K562 (cell line): ENCODE data around the gene CACNA2D2. TPM values are rescaled to one million over a fixed set of nuclear protein-coding genes. Genes with fewer than 3 reads are reported as not detected.

ENCODE experiments used
- ATAC-seq: fragments of 200-7000 bp; cut with Tn5 transposase; 3 replicates; pipeline ENCODE4 v1.9.1; 2020; ENCODE audit warnings: moderate library complexity
- BruUV-seq: library from RNA; stranded (reverse); fragments of 400-500 nt; replicated peaks from 2 replicates; lab custom pipeline; 2021; lab: Mats Ljungman, UMichigan
- CTCF ChIA-PET: fragments of 300-600 bp; formaldehyde crosslinking; extraction: SDS; loops from one replicate; lab custom pipeline; 2021; ENCODE audit warnings: low intra/inter-chr PET ratio; lab: Yijun Ruan, JAX
- POLR2A ChIA-PET: fragments of 300-600, 350-650 bp; sonication (Branson Sonifier 250); formaldehyde crosslinking; extraction: SDS; loops from one replicate; lab custom pipeline; 2021; ENCODE audit warnings: antibody characterized with exemption, inconsistent platforms; lab: Yijun Ruan, JAX
- DNase-seq, 4 experiments: peaks; one replicate each; pipeline versions ENCODE4 v3.0.0 to v3.0.0-alpha.2; 2011 to 2018; ENCODE audit warnings: low spot score in 3 of 4, mixed read lengths in 3 of 4; ENCODE audit errors: extremely low read depth in 1 of 4
- FAIRE-seq: peaks from 2 replicates; lab custom pipeline; 2011; peaks lifted over from hg19 to GRCh38; lab: Jason Lieb, UNC
- H2AFZ ChIP-seq: 2 replicates; pipeline ENCODE4 v1.6.0; 2011; ENCODE audit warnings: low read depth, low read length, control low read depth, inconsistent platforms
- H3K27ac ChIP-seq: fragments of 200-600 bp; 3 replicates; pipeline ENCODE4 v1.8.0; 2011; ENCODE audit warnings: low read depth, mild to moderate bottlenecking, control low read depth, inconsistent platforms, low read length, moderate library complexity, mixed read lengths; ENCODE audit errors: extremely low read depth
- H3K27me3 ChIP-seq, 2 experiments: fragments of 300-600 bp in 1 of 2; 2 replicates in 1 of 2; 3 replicates in 1 of 2; pipeline versions ENCODE4 v1.6.0 to v1.8.0; 2011; ENCODE audit warnings: inconsistent platforms in 2 of 2, low read length in 2 of 2, mild to moderate bottlenecking in 1 of 2, mixed read lengths in 1 of 2, moderate library complexity in 1 of 2; ENCODE audit not compliant: control insufficient read depth in 2 of 2, insufficient read depth in 2 of 2
- H3K36me3 ChIP-seq: fragments of 300-600 bp; 3 replicates; pipeline ENCODE4 v1.8.0; 2011; ENCODE audit warnings: mild to moderate bottlenecking, low read length, inconsistent platforms; ENCODE audit not compliant: control insufficient read depth, insufficient read depth
- H3K4me1 ChIP-seq, 2 experiments: fragments of 200-600 bp in 1 of 2; replicated peaks in 1 of 2; 2 replicates in 1 of 2; 3 replicates in 1 of 2; pipeline versions ENCODE4 v1.5.1 to v1.8.0; 2011; ENCODE audit warnings: inconsistent platforms in 2 of 2, low read length in 2 of 2, mild to moderate bottlenecking in 1 of 2, mixed read lengths in 1 of 2, moderate library complexity in 1 of 2; ENCODE audit not compliant: control insufficient read depth in 2 of 2, insufficient read depth in 2 of 2
- H3K4me2 ChIP-seq: 2 replicates; pipeline ENCODE4 v1.6.1; 2011; ENCODE audit warnings: low read length, control low read depth, inconsistent platforms, mixed read lengths; ENCODE audit not compliant: insufficient read depth
- H3K4me3 ChIP-seq: fragments of 200-600 bp; sonication (generic), shearing (Covaris generic); 2 replicates; pipeline ENCODE4 v1.5.1; 2016; ENCODE audit warnings: control low read depth, inconsistent platforms
- H3K79me2 ChIP-seq: fragments of 200-600 bp; 3 replicates; pipeline ENCODE4 v1.8.0; 2011; ENCODE audit warnings: low read length, inconsistent platforms; ENCODE audit not compliant: control insufficient read depth, insufficient read depth
- H3K9ac ChIP-seq, 2 experiments: 2 replicates each; pipeline versions ENCODE4 v1.6.0 to v1.6.1; 2011; ENCODE audit warnings: low read depth in 2 of 2, low read length in 2 of 2, control low read depth in 1 of 2, inconsistent platforms in 1 of 2, mild to moderate bottlenecking in 1 of 2, mixed read lengths in 1 of 2; ENCODE audit not compliant: insufficient read depth in 1 of 2
- H3K9me1 ChIP-seq: one replicate; pipeline ENCODE4 v1.6.0; 2011; ENCODE audit warnings: inconsistent platforms, mild to moderate bottlenecking, low read length, moderate library complexity; ENCODE audit not compliant: control insufficient read depth, insufficient read depth
- H3K9me3 ChIP-seq: replicated peaks from 2 replicates; pipeline ENCODE4 v1.5.1; 2011; ENCODE audit warnings: low read depth, low read length, inconsistent platforms; ENCODE audit not compliant: control insufficient read depth, insufficient read depth
- H4K20me1 ChIP-seq: replicated peaks from 2 replicates; pipeline ENCODE4 v1.6.1; 2011; ENCODE audit warnings: low read length, inconsistent platforms, mixed read lengths; ENCODE audit not compliant: control insufficient read depth, insufficient read depth
- BRD4 ChIP-seq: fragments of 200-600 bp; sonication (generic); IDR thresholded peaks from 2 replicates; pipeline ENCODE4 v1.6.1; 2017; ENCODE audit warnings: inconsistent platforms
- DIDO1 ChIP-seq: fragments of 450-650 bp; IDR thresholded peaks from 2 replicates; pipeline ENCODE4 v1.6.1; 2016; ENCODE audit warnings: low read depth, missing biosample characterization, missing genetic modification characterization
- E2F4 ChIP-seq: sonication (generic); formaldehyde crosslinking; IDR thresholded peaks from 2 replicates; pipeline ENCODE4 v1.8.0; 2022; ENCODE audit warnings: mild to moderate bottlenecking, low read depth, missing genetic modification reagents
- ELF4 ChIP-seq: fragments of 450-650 bp; formaldehyde crosslinking; IDR thresholded peaks from 2 replicates; pipeline ENCODE4 v1.4.0; 2022; ENCODE audit warnings: missing genetic modification characterization
- EP300 ChIP-seq: IDR thresholded peaks from 2 replicates; pipeline ENCODE4 v1.6.1; 2012; ENCODE audit warnings: low read length, improper control_type of control experiment
- GATAD2B ChIP-seq: fragments of 450-650 bp; IDR thresholded peaks from 2 replicates; pipeline ENCODE4 v1.6.1; 2017; ENCODE audit warnings: mild to moderate bottlenecking, borderline replicate concordance
- HDAC8 ChIP-seq: fragments of 450-650 bp; IDR thresholded peaks from 2 replicates; pipeline ENCODE4 v1.6.1; 2016; ENCODE audit warnings: mild to moderate bottlenecking, missing genetic modification characterization, moderate library complexity, missing compliant biosample characterization
- KHSRP ChIP-seq: fragments of 450-650 bp; IDR thresholded peaks from 2 replicates; pipeline ENCODE4 v1.6.1; 2017
- MED1 ChIP-seq: sonication (generic); formaldehyde crosslinking; IDR thresholded peaks from 2 replicates; pipeline ENCODE4 v1.8.1; 2023; ENCODE audit warnings: missing genetic modification reagents, borderline replicate concordance
- RBBP5 ChIP-seq: fragments of 200-600 bp; sonication (generic); IDR thresholded peaks from 2 replicates; pipeline ENCODE4 v1.6.1; 2012; ENCODE audit warnings: borderline replicate concordance, mild to moderate bottlenecking, low read length, control low read depth, inconsistent platforms; ENCODE audit not compliant: insufficient read depth, poor library complexity, severe bottlenecking
- TCF3 ChIP-seq: sonication (generic); formaldehyde crosslinking; IDR thresholded peaks from 2 replicates; pipeline ENCODE4 v1.4.0; 2020; ENCODE audit warnings: mild to moderate bottlenecking, missing genetic modification reagents
- TFE3 ChIP-seq: fragments of 450-650 bp; formaldehyde crosslinking; IDR thresholded peaks from 2 replicates; pipeline ENCODE4 v1.4.0; 2020; ENCODE audit warnings: mild to moderate bottlenecking, mixed read lengths
- ZFP1 ChIP-seq: fragments of 450-650 bp; formaldehyde crosslinking; IDR thresholded peaks from 2 replicates; pipeline ENCODE4 v1.4.0; 2020; ENCODE audit warnings: mild to moderate bottlenecking, mixed read lengths
- ZNF436 ChIP-seq: fragments of 250-450, 450-650 bp; sonication (Bioruptor Pico); formaldehyde crosslinking; IDR thresholded peaks from 2 replicates; pipeline ENCODE4 v1.7.0; 2020; ENCODE audit warnings: mild to moderate bottlenecking
- WGBS: fragments of 100-300 bp; shearing (Covaris generic); methylation state at CpG from one replicate; pipeline ENCODE4 v1.1.6; 2016; ENCODE audit warnings: low coverage, mixed read lengths; ENCODE audit not compliant: insufficient coverage; ENCODE audit errors: missing lambda C conversion rate; 5-methylcytosine and 5-hydroxymethylcytosine counted together
- in situ Hi-C: fragments of 300-500 bp; cut with MboI; formaldehyde crosslinking; loops from 4 replicates; pipeline ENCODE4 v1.15.0; 2018; ENCODE audit warnings: inconsistent platforms, mixed read lengths
- intact Hi-C: fragments of 100-400 bp; cut with micrococcal nuclease; formaldehyde crosslinking; loops from 2 replicates; pipeline ENCODE4 v1.14.2; 2022
- polyA plus RNA-seq, 8 experiments: library from polyadenylated mRNA; depleted of rRNA in 4 of 8; stranded (reverse) in 5 of 8; unstranded in 3 of 8; fragments of >200 nt; fragmentation: Nextera tagmentation in 2 of 8; fragmentation: Illumina TruSeq in 1 of 8; extraction: Ambion mirVana in 2 of 8; extraction: Trizol in 1 of 8; gene quantifications; 2 replicates each; pipeline versions ENCODE4 v1.2.1 to v1.2.3, GENCODE V29; 2011 to 2014; ENCODE audit warnings: inconsistent platforms in 1 of 8, missing spikeins in 1 of 8
- total RNA-seq, 7 experiments: library from RNA; depleted of rRNA in 6 of 7; stranded (reverse); fragments of >200 nt in 6 of 7; fragmentation: Illumina TruSeq in 2 of 7; extraction: Trizol in 2 of 7; gene quantifications; 2 replicates each; pipeline versions ENCODE4 v1.2.1 to v1.2.3, GENCODE V29; 2011 to 2021; ENCODE audit warnings: low replicate concordance in 1 of 7
- TF ChIP-seq, protein P1 (sequence below): fragments of 450-650 bp; formaldehyde crosslinking; IDR thresholded peaks from 2 replicates; pipeline ENCODE4 v1.4.0; 2022; ENCODE audit warnings: missing genetic modification characterization

CACNA2D2 gene
- total and polyA plus RNA-seq, 9 of the 15 experiments (the other 6 are each of a cell fraction or from before 2014, with no cell fraction given), result 0.11 to 0.58 (median 0.36) TPM; not detected in 2

- Histone ChIP-seq H3K27ac (no peak overlapping the region), H3K9ac (no peak overlapping the region), H2AFZ (no peak overlapping the region), H3K27me3 (peaks cover 4 to 41% of the 10 kb centered on the region in 2 experiments; a peak in 3 of 5 replicates), H3K4me1 (peaks cover 0 to 5% of the 10 kb centered on the region in 2 experiments; a peak in 1 of 5 replicates), H3K36me3 (no peaks in the 10 kb centered on the region), H3K9me3 (no peaks in the 10 kb centered on the region), H3K79me2 (no peaks in the 10 kb centered on the region), H3K4me3 (no peak overlapping the region), H3K9me1 (no peaks in the 10 kb centered on the region), H3K4me2 (no peak overlapping the region), H4K20me1 (no peaks in the 10 kb centered on the region)
- FAIRE-seq, result no peak
- DNase-seq, result no peak
- intact Hi-C loops (no loop called here), in situ Hi-C loops (no loop called here)
- ChIA-PET POLR2A (no interaction called here), CTCF (no interaction called here)
- no TSS peak for BruUV-seq
- WGBS, result 35% methylated on average over 5 of the region's 7 CpGs
- no peak for ATAC-seq
- TF ChIP-seq DIDO1 (no peak), ZNF436 (no peak), HDAC8 (tag) (no peak), RBBP5 (no peak), BRD4 (no peak), ZFP1 (no peak), EP300 (no peak), E2F4 (no peak), ELF4 (CRISPR knock-in tag) (no peak), MED1 (CRISPR knock-in tag) (no peak), TFE3 (no peak), TCF3 (CRISPR knock-in tag) (no peak), KHSRP (no peak), GATAD2B (no peak)
- TF ChIP-seq, protein P1, sequence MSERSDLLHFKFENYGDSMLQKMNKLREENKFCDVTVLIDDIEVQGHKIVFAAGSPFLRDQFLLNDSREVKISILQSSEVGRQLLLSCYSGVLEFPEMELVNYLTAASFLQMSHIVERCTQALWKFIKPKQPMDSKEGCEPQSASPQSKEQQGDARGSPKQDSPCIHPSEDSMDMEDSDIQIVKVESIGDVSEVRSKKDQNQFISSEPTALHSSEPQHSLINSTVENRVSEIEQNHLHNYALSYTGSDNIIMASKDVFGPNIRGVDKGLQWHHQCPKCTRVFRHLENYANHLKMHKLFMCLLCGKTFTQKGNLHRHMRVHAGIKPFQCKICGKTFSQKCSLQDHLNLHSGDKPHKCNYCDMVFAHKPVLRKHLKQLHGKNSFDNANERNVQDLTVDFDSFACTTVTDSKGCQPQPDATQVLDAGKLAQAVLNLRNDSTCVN (CRISPR knock-in tag), result no peak
Observed at GRCh38 chr3:50478051-50478450, 25.4 kb downstream of the CACNA2D2 start.
